AG04449 (cell line): ENCODE measurements around the gene IL4I1.

Experiments
- CTCF ChIA-PET: fragments of 350-600 bp; formaldehyde crosslinking; extraction: SDS; loops from one replicate; lab custom pipeline; 2021; ENCODE audit warnings: antibody characterized with exemption; lab: Yijun Ruan, JAX
- POLR2A ChIA-PET: fragments of 400-600, 350-600 bp; formaldehyde crosslinking; extraction: SDS; loops from one replicate; lab custom pipeline; 2020; ENCODE audit warnings: antibody characterized with exemption, inconsistent platforms; lab: Yijun Ruan, JAX
- DNase-seq: peaks from one replicate; pipeline ENCODE4 v3.0.0-alpha.2; 2010; ENCODE audit warnings: low read depth, low spot score
- H3K4me3 ChIP-seq: 2 replicates; pipeline ENCODE4 v1.5.1; 2011; ENCODE audit warnings: low read depth, mild to moderate bottlenecking, control low read depth, low read length
- TF ChIP-seq, protein P1 (sequence below): IDR thresholded peaks from one replicate; pipeline ENCODE4 v1.5.1; 2011; ENCODE audit warnings: mild to moderate bottlenecking, moderate library complexity, low read length, control low read depth, inconsistent platforms; ENCODE audit not compliant: insufficient read depth; ENCODE audit errors: missing control alignments

IL4I1 gene

DNA sequence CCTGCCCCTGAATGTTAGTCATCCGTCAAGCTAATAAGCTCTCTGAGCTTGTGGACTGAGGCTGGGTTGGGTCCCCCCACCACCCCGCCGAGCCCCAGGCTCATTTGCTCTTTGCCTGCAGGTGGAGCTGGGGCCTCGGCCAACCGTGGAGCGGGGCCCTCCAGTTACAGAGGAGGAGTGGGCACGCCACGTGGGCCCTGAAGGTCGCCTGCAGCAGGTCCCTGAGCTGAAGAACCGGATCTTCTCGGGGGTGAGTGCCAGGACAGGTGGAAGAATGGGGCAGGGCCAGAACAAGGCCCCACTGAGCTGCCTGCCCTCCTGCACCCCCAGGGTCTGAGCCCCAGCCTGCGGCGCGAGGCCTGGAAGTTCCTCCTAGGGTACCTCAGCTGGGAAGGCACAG is 14.0 kb downstream of the IL4I1 start:
- TF ChIP-seq, protein P1, sequence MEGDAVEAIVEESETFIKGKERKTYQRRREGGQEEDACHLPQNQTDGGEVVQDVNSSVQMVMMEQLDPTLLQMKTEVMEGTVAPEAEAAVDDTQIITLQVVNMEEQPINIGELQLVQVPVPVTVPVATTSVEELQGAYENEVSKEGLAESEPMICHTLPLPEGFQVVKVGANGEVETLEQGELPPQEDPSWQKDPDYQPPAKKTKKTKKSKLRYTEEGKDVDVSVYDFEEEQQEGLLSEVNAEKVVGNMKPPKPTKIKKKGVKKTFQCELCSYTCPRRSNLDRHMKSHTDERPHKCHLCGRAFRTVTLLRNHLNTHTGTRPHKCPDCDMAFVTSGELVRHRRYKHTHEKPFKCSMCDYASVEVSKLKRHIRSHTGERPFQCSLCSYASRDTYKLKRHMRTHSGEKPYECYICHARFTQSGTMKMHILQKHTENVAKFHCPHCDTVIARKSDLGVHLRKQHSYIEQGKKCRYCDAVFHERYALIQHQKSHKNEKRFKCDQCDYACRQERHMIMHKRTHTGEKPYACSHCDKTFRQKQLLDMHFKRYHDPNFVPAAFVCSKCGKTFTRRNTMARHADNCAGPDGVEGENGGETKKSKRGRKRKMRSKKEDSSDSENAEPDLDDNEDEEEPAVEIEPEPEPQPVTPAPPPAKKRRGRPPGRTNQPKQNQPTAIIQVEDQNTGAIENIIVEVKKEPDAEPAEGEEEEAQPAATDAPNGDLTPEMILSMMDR = no peak
- no peak for DNase-seq
- CTCF ChIA-PET = interaction anchor here (1.3 to 1.9 kb wide), 2 partner anchors 8 to 10 kb away, joined by 4 to 6 read pairs; no protein-coding TSS in a partner anchor
- H3K4me3 ChIP-seq = no peak overlapping the region
- POLR2A ChIA-PET = no interaction called here

DNA sequence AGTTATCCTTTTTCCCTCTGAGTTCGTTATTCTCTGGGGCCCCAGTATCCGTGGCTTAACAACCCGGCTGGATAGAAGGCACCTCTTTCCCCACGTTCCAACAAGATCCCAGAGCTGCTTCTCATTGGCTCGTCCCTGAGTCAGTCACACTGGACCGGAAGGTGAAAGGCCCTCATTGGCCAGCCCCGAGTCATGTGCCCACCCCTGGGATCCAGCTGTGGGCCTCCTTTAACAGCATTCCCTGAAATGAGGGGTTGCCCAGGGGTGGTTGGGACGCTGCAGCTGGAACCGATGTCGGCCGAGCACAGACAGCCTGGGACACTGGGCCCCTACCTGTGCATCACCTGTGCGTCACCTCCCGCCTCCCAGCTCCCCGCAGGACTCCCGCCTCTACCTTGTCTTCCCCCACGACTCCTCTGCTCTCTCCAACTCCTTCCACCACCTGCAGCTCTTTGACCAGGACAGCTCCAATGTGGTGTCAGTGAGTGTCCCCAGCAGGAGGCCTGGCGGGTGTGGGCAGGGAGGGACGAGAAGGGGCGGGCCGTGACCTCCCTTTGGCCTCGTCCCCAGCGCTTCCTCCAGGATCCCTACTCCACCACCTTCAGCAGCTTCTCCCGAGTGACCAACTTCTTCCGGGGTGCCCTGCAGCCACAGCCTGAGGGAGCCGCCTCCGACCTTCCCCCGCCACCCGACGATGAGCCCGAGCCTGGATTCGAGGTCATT is 14.9 kb downstream of the IL4I1 start:
- no peak for DNase-seq
- POLR2A ChIA-PET = interaction anchor here (0.8 kb wide), 1 partner anchor 14 kb away, joined by 3 read pairs; no protein-coding TSS in a partner anchor
- TF ChIP-seq, protein P1 = no peak
- H3K4me3 ChIP-seq = no peak overlapping the region
- CTCF ChIA-PET = interaction anchor here (0.7 to 1.9 kb wide), 4 partner anchors 9 to 46 kb away, joined by 3 to 6 read pairs (median 4); no protein-coding TSS in a partner anchor

DNA sequence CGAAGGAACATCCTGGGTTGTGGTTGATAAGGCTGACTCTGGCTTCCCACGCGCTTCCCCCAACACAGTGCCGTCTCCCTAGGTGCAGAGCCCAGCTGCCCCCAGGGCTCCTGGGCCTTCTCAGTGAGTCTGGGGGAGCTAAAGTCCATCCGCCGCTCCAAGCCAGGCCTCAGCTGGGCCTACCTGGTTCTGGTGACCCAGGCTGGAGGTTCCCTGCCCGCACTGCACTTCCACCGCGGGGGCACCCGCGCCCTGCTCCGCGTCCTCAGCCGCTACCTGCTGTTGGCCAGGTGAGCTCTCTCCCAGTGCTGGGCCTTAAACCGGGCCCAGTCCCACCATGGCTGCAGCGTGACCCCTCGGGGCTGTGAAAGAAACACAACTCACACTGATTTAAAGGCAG is 15.5 kb downstream of the IL4I1 start:
- no peak for DNase-seq
- ChIA-PET CTCF (interaction anchor here (0.7 to 1.9 kb wide), 3 partner anchors 9 to 46 kb away, joined by 3 to 6 read pairs (median 3); no protein-coding TSS in a partner anchor), POLR2A (interaction anchor here (0.6 to 0.8 kb wide), 2 partner anchors 13 to 31 kb away, joined by 3 to 4 read pairs; no protein-coding TSS in a partner anchor)
- TF ChIP-seq, protein P1 = no peak
- no peak overlapping the region for H3K4me3 ChIP-seq

DNA sequence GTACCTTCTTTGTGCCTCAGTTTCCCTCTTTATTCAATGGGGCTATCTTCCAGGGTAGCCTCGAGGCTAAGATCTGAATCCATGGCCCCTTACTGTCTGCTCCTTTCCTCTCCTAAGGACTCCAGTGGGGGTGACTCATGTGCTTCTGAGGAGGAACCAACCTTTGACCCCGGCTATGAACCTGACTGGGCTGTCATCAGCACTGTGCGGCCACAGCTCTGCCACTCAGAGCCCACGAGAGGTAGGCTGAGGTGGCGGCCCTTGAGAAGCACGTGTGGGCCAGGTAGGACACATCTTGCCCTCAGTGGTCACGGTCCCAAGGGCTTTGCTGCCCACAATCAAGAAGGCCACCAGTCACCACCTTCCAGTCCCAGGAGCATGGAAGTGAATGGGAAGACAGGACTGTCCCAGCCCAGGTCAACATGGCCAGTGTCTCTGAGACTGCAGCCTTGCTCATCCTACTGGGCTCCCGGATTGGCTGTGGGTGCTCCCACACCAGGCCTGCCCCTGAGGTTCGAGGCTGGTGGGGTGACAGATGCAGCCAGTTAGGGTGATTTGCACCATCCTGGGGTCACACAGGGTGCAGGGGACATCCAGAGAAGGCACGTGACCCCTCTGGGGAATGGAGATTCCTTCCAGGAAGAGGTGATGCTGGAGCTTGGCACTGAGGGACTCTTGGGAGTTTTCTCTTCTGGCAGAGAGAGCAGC is 16.4 kb downstream of the IL4I1 start:
- DNase-seq = no peak
- no peak overlapping the region for H3K4me3 ChIP-seq
- POLR2A ChIA-PET = interaction anchor here (0.6 kb wide), 1 partner anchor 32 kb away, joined by 4 read pairs; no protein-coding TSS in a partner anchor
- TF ChIP-seq, protein P1 = no peak
- CTCF ChIA-PET = no interaction called here

DNA sequence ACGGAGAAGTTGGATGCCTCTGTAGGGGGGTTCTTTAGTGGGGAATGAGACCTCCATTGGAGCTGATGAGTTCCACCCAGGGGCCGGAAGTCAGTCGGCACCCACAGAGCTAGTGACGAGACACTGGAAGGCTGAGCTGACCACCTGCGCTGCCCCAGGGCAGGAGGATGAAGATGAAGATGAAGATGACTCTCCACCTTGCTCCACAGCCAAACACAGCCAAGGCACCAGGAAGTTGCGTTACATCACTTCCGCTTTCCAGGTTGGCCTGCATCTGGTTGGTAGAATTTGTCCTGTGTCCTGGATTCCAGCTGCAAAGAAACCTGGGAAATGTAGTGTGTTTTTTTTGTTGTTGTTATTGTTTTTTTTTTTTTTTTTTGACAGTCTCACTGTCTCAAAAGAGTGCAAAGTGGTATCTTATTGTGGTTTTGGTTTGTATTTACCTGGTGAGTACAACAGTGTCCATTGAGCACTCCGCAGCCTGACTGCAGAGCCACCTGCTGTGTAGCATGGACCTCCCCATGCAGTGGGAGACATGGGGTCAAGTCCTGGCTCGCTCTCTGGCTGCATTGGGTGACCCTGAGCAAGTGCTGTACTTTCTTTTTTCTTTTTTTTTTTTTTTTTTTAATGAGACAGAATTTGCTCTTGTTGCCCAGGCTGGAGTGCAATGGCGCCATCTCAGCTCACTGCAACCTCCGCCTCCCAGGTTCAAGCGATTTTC is 17.3 kb downstream of the IL4I1 start:
- no peak overlapping the region for H3K4me3 ChIP-seq
- ChIA-PET POLR2A (no interaction called here), CTCF (interaction anchor here (1.1 kb wide), 1 partner anchor 11 kb away, joined by 4 read pairs; no protein-coding TSS in a partner anchor)

More for the DNA sequence above, 17.3 kb downstream of the IL4I1 start:
- TF ChIP-seq, protein P1 = no peak
- DNase-seq = no peak
